HG02981 (cell line): Measurements from ENCODE around the gene CAPN2.
"Not testable (repeated sequence)": the region's sequence is repeated elsewhere in the genome, so short reads cannot be mapped to it uniquely, and the experiment has no call there.

Experiments used
- ATAC-seq: cut with Tn5 transposase; IDR thresholded peaks from one replicate; pipeline ENCODE4 v1.9.1; 2021; ENCODE audit warnings: mild to moderate bottlenecking, moderate library complexity; ENCODE audit not compliant: unreplicated experiment

The CAPN2 gene

GRCh38 chr1:223784541-223784940, 72.2 kb downstream of the CAPN2 start:
- no peak for ATAC-seq

GRCh38 chr1:223785808-223786207, 73.5 kb downstream of the CAPN2 start:
- ATAC-seq = no peak

- no peak for ATAC-seq
Observed at GRCh38 chr1:223788746-223789415, 76.5 kb downstream of the CAPN2 start.

GRCh38 chr1:223792046-223792445, 79.7 kb downstream of the CAPN2 start:
- no peak for ATAC-seq

GRCh38 chr1:223793716-223794115, 81.4 kb downstream of the CAPN2 start:
- no peak for ATAC-seq

- ATAC-seq = no peak
Observed at GRCh38 chr1:223794136-223794880, 82.0 kb downstream of the CAPN2 start.

- no peak for ATAC-seq
Observed at GRCh38 chr1:223796210-223796609, 83.9 kb downstream of the CAPN2 start.

GRCh38 chr1:223802032-223802431, 89.7 kb downstream of the CAPN2 start:
- ATAC-seq = no peak

GRCh38 chr1:223802602-223803001, 90.3 kb downstream of the CAPN2 start:
- no peak for ATAC-seq

GRCh38 chr1:223803211-223803610, 90.9 kb downstream of the CAPN2 start:
- ATAC-seq = no peak

- not testable (repeated sequence) for ATAC-seq
Observed at GRCh38 chr1:223809905-223810304, 97.6 kb downstream of the CAPN2 start.

- ATAC-seq = no peak
Observed at GRCh38 chr1:223810586-223810985, 98.2 kb downstream of the CAPN2 start.

GRCh38 chr1:223811634-223812101, 99.3 kb downstream of the CAPN2 start:
- ATAC-seq = no peak

GRCh38 chr1:223813645-223814044, 101.3 kb downstream of the CAPN2 start:
- no peak for ATAC-seq

- no peak for ATAC-seq
Observed at GRCh38 chr1:223815020-223815853, 102.9 kb downstream of the CAPN2 start.

GRCh38 chr1:223815865-223816264, 103.5 kb downstream of the CAPN2 start:
- no peak for ATAC-seq

- not testable (repeated sequence) for ATAC-seq
Observed at GRCh38 chr1:223817265-223817664, 104.9 kb downstream of the CAPN2 start.

GRCh38 chr1:223819730-223820514, 107.6 kb downstream of the CAPN2 start:
- ATAC-seq = no peak

GRCh38 chr1:223820515-223820858, 108.1 kb downstream of the CAPN2 start:
- ATAC-seq = no peak

- ATAC-seq = no peak
Observed at GRCh38 chr1:223820971-223821370, 108.6 kb downstream of the CAPN2 start.

- ATAC-seq = no peak
Observed at GRCh38 chr1:223824287-223824686, 111.9 kb downstream of the CAPN2 start.
